GM12865 (cell line): ENCODE data around the gene SULF2.

Experiments used
- DNase-seq: peaks from one replicate; pipeline ENCODE4 v3.0.0; 2010; ENCODE audit warnings: low read depth
- H3K4me3 ChIP-seq: 2 replicates; pipeline ENCODE4 v1.5.1; 2011; ENCODE audit warnings: mild to moderate bottlenecking, low read depth, low read length, control low read depth
- CTCF ChIP-seq: IDR thresholded peaks from 2 replicates; pipeline ENCODE4 v1.5.1; 2011; ENCODE audit warnings: low read length, control low read depth, low read depth, inconsistent platforms; ENCODE audit not compliant: insufficient read depth; ENCODE audit errors: missing control alignments

SULF2 gene

GRCh38 chr20:47631078-47631477 lies 154.2 kb downstream of the SULF2 start:
- no peak for DNase-seq
- H3K4me3 ChIP-seq, result no peak overlapping the region
- TF ChIP-seq CTCF, result no peak

GRCh38 chr20:47629907-47630306 lies 155.4 kb downstream of the SULF2 start:
- no peak for TF ChIP-seq CTCF
- no peak overlapping the region for H3K4me3 ChIP-seq
- DNase-seq, result no peak

DNA sequence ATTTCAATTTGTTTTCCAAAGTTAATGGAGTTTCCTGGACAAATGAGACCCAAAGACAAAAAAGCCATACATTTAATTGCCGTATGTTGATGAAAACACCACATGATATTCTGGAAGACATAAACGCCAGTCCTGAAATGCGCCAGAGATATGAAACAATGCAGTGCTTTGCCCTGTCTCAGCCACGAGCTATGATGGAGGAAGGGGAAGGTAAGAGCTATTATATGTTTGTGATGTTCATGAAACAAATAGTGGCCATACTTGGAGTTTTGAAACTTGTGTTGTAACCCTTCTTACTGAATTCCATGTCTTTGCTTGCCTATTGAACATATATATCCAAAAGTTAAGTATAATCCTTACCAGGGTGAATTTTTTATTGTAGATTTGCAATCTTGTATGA lies 157.7 kb downstream of the SULF2 start:
- DNase-seq, result no peak
- H3K4me3 ChIP-seq, result no peak overlapping the region
- TF ChIP-seq CTCF, result no peak

DNA sequence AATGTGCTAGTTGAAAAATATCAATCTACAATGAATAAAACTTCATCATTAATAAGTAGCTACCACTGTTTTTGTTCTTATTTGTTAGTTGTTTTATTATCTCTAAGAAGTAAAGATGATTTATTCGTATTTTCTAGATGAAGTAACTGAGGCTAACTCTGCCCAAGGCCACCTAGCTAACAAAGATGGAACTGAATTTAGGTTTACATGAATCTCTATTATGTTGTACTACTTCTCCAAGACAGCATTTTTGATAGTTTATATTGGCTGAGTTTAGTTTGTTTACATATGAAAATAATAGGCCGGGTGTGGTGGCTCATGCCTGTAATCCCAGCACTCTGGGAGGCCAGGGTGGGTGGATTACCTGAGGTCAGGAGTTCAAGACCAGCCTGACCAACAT lies 162.1 kb downstream of the SULF2 start:
- H3K4me3 ChIP-seq, result no peak overlapping the region
- no peak for DNase-seq
- TF ChIP-seq CTCF, result no peak

GRCh38 chr20:47622118-47622665 lies 163.1 kb downstream of the SULF2 start:
- no peak for DNase-seq
- H3K4me3 ChIP-seq, result no peak overlapping the region
- TF ChIP-seq CTCF, result no peak

DNA sequence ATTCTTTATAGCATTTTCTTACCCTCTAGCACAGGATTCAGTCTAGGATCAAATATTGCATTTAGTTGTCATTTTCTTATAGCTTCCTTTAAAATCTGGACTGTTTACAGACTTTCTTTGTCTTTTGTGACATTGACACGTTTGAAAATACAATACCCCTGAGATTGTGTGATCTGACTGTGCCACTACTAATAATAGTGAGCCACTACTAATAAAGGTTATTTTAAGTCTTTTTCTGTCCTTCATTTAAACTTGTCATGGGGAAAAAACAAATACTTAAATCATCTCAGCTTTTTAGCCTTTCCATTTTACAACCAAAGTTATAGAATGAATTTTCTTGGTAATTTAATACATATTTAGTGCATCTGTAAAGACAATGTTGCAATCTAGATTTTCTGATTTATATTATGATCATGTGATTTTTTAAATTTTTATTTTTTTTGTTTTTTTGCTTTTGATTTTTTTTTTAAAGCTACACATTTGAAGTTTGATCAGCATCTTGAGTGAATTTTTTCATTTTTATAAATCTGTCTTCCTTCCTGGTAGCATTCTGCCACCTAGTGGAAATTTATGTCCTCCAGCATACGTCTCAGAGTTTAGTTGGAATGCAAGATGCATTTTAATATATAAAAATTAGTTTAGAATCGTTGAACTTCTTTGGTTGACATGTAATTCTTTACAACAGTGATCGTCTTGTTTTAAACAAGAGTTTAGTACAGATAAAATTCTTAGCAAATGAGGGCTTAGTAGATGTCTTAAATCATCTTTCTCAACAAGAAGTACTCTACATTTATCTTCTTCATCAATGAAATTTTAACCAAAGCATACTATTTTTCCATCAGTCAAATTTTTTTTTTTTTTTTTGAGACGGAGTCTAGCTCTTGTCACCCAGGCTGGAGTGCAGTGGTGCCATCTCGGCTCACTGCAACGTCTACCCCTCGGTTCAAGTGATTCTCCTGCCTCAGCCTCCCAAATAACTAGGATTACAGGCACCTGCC lies 164.2 kb downstream of the SULF2 start:
- no peak overlapping the region for H3K4me3 ChIP-seq
- TF ChIP-seq CTCF, result peak; percentile 57
- DNase-seq, result peak; percentile 70

DNA sequence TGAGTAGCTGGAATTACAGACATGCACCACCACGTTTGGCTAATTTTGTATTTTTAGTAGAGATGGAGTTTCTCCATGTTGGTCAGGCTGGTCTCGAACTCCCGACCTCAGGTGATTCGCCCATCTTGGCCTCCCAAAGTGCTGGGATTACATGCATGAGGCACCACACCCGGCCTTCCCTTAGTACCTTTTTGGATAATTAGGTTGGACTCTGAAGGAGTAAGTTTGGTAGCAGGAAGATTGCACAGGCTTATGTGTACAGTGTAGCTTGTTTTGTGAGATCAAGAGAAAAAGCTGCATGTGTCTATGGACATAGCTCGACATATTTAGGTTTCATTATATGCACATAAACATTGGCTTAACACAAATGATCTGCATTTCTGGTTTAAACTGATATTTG lies 166.8 kb downstream of the SULF2 start:
- DNase-seq, result no peak
- TF ChIP-seq CTCF, result no peak
- no peak overlapping the region for H3K4me3 ChIP-seq
